GM12801 (cell line): ENCODE results near the gene HMGN2.

Experiments used
- TF ChIP-seq, protein P1 (sequence below): IDR thresholded peaks from one replicate; pipeline ENCODE4 v1.5.1; 2011; ENCODE audit warnings: control low read depth; ENCODE audit not compliant: insufficient read length; ENCODE audit errors: extremely low read depth

The HMGN2 gene

DNA sequence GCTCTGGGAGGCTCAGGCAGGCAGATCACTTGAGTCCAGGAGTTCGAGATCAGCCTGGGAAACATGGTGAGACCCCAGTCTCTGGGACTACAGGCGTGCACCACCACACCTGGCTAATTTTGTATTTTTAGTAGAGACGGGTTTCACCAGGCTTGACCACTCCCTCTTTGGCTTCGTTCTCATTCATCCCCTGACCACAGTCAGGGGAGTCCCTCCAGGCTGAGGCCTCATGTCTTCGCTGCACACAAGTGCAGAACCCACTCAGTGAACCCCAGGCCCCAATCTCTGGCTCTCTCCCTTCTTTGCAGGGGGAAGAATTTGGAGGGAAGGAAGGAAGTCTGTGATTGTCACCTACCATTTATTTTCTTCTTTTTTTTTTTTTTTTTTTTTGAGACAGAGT lies 48.1 kb downstream of the HMGN2 start:
- TF ChIP-seq, protein P1, sequence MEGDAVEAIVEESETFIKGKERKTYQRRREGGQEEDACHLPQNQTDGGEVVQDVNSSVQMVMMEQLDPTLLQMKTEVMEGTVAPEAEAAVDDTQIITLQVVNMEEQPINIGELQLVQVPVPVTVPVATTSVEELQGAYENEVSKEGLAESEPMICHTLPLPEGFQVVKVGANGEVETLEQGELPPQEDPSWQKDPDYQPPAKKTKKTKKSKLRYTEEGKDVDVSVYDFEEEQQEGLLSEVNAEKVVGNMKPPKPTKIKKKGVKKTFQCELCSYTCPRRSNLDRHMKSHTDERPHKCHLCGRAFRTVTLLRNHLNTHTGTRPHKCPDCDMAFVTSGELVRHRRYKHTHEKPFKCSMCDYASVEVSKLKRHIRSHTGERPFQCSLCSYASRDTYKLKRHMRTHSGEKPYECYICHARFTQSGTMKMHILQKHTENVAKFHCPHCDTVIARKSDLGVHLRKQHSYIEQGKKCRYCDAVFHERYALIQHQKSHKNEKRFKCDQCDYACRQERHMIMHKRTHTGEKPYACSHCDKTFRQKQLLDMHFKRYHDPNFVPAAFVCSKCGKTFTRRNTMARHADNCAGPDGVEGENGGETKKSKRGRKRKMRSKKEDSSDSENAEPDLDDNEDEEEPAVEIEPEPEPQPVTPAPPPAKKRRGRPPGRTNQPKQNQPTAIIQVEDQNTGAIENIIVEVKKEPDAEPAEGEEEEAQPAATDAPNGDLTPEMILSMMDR = no peak

DNA sequence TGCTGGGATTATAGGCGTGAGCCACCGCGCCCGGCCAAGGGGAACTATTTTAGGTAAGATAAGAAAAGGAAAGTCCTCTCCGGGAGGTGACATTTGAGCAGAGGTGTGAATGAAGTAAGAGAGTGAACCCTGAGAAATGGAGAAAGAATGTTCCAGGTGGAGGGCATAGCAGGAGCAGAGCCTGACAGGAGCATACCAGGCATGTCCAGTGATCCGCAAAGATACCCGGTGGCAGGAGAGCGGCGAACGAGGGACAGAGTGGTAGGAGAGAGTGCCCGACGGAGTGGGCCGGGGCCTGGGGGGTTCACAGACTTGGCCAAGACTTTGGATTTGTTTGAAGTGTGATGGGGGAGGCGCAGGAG lies 49.4 kb downstream of the HMGN2 start:
- TF ChIP-seq, protein P1 = no peak

DNA sequence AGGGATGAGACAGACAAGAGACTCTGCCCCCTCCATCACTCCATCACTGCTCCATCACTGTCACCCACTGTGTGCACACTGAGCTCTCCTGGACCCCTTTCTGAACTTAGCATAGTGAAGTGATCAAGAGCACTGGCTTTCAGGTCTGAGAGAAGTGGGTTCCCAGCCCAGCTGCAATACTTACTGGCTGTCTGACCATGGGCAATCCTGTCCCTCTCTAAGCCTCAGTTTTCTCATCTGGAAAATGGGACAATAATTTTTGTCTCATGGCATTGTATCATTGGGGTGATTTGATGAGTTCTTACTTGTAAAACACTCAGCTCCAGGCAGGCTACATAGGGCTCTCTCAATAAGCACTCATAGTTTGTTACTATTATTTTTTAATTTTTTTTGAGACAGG lies 49.8 kb downstream of the HMGN2 start:
- TF ChIP-seq, protein P1 = no peak

DNA sequence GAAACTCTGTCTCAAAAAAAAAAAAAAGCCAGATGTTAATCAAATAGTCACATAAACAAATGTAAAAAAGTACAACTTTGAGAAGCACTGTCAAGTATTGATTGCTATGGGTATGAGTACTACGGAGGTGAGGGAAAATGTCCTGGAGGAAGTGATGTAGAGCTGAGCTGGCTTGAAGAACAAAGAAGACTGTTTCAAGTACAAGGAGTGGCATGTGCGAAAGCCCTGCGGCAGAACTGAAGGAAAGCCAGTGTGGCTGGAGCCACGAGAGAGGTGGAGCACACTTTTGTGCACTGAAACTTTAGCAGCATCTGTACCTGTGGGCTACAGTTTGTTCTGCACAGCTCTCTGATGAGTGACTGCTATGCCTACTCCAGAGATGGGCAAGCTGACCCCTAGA lies 51.9 kb downstream of the HMGN2 start:
- TF ChIP-seq, protein P1 = no peak
